ENCODE results near the gene CSF1.

DNA sequence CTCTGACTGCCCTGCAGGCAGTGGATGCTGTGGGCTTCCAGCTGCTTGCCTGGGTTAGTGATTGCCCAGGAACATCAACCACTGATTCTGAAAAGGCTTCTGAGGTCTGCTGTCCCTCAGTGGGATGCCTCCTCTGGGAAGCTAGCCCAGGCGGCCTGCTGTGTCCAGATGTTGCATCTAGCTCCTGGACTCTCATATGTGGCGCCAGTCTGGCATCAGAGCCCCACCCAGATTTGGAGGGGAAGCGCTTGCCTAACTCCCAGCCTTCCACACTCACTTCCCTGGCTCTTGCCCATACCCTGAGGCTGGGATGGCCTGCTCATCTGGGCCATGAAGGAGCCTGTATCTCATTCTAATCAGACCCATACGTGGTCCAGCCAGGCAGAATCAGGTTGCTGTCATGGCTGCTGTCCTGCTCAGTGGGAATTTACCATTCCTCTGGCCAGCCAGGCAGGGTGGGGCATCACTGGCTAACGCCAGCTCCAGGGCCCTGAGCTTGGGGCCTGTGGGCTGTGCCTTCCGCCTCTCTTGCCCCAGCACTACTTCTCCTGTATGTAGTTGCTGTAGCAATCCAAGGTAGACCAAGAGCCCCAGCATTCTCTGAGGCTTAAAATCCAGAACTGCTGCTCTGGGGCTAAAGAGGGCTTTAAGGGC lies 4.1 kb downstream of the CSF1 start:
- no peak for TF ChIP-seq POLR2A (IDR thresholded peaks at IDR 0.05)
- TF ChIP-seq, protein P1, sequence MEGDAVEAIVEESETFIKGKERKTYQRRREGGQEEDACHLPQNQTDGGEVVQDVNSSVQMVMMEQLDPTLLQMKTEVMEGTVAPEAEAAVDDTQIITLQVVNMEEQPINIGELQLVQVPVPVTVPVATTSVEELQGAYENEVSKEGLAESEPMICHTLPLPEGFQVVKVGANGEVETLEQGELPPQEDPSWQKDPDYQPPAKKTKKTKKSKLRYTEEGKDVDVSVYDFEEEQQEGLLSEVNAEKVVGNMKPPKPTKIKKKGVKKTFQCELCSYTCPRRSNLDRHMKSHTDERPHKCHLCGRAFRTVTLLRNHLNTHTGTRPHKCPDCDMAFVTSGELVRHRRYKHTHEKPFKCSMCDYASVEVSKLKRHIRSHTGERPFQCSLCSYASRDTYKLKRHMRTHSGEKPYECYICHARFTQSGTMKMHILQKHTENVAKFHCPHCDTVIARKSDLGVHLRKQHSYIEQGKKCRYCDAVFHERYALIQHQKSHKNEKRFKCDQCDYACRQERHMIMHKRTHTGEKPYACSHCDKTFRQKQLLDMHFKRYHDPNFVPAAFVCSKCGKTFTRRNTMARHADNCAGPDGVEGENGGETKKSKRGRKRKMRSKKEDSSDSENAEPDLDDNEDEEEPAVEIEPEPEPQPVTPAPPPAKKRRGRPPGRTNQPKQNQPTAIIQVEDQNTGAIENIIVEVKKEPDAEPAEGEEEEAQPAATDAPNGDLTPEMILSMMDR (IDR thresholded peaks at IDR 0.05) = no peak
